GM21717 (cell line): ENCODE measurements around the gene MXD4.
"Not testable (repeated sequence)": the region's sequence is repeated elsewhere in the genome, so short reads cannot be mapped to it uniquely, and the experiment has no call there.

Experiments
- ATAC-seq: cut with Tn5 transposase; IDR thresholded peaks from one replicate; pipeline ENCODE4 v1.9.1; 2021; ENCODE audit warnings: mild to moderate bottlenecking, moderate library complexity; ENCODE audit not compliant: unreplicated experiment

The MXD4 gene

DNA sequence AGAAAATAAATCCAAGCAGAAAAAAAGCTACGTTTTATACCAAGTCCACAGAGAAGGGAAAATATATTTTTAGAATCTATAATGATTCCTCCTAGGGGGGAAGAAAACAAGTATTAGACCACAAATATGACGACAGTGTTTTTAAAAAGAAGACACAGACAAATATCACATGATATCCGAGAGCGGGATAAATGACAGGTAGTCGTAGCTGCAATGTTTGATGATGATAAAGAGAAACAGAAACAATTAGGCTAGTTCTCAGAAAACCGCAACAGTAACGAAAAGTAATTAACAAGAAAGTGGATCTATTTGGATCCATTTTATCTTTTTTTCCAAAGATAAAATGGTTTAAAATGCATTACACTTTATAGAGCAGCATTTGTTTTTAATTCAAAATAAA is 20.9 kb downstream of the MXD4 start:
- no peak for ATAC-seq

DNA sequence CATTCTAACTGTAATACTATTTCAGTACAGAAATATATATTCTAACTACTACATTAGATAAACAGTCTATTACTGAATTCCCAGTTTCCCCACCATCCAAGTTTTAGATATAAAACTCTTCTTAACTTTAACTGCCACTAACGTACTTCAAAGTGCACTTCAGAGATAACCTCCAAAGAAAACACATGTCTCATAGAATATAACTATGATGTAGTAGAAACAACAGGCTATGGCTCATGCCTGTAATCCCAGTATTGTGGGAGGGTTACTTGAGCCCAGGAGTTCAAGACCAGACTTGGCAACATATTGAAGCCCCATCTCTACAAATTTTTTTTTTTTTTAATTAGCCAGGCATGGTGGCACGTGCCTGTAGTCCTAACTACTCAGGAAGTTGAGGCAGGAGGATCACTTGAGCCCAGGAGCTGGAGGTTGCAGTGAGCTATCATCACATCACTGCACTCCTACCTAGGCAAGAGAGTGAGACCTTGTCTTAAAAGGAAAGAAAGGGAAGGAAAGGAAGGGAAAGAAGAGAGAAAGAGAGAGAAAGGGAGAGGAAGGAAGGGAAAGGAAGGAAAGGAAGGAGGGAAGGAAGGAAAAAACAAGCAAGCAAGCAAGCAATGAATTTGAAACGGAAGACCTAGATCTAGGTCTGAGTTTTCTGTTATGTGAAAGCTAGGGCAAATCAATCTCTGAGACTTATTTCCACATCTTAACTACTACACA is 24.8 kb downstream of the MXD4 start:
- no peak for ATAC-seq

DNA sequence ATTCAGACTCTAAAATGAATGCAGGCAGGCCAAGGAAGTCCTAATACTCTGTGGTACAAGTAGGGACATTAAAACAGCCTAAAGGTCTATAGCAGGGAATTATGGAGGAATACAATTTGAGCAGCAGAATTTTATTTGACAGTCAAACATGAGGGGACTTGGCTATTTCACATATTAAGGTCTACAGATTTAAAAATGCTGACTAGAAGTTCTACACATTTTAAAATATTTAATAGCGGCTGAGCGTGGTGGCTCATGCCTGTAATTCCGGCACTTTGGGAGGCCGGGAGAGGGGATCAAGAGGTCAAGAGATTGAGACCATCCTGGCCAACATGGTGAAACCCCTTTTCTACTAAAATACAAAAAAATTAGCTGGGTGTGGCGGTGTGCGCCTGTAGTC is 30.8 kb downstream of the MXD4 start:
- ATAC-seq, result no peak

DNA sequence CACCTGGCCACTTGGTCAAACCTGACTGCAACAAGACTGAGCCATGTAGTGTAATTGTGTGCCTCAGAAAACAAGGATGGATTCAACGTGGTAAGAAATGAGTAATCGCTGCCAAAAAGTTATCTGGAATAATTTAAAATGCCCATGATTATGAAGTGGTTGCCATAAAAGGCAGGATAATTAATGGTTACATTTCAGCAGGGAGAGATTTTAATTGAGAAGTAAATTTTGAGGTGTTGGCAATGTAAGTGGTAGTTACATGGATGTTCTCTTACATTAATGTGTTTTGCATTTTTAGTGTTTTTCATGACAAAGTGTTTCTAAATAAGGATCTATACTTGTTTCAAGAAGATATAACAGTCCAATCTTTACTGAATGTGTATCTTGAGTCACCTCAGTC is 35.6 kb downstream of the MXD4 start:
- no peak for ATAC-seq

DNA sequence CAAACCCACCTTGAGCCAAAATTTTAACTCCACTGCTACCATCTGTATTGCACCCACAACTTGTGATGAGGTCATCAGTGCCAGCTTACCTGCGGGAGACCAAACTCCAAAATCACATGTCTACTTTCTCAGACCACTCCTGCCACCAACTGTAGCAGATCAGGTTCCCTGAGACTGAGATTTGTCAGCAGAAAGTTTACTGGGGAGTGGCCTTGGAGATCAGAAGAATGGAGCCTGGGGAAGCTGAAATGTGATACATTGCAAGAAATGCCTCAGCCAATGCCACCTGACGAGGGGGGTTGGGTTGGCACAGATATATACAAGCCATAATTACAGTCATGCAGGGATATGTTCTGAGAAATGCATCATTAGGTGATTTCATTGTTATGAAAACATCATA is 39.1 kb downstream of the MXD4 start:
- ATAC-seq, result no peak

DNA sequence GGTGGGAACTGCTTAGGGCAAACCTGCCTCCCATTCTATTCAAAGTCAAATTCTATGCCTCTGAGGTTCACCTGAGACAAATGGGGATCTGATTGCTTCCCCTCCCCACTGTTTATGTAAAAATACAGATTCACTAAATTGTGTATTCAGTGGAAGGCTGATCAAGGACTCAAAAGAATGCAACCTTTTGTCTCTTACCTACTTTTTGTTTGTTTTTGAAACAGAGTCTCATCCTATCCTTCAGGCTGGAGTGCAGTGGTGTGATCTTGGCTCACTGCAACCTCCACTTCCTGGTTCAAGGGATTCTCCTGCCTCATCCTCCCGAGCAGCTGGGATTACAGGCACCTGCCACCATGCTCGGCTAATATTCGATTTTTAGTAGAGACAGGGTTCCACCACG is 40.5 kb downstream of the MXD4 start:
- not testable (repeated sequence) for ATAC-seq

DNA sequence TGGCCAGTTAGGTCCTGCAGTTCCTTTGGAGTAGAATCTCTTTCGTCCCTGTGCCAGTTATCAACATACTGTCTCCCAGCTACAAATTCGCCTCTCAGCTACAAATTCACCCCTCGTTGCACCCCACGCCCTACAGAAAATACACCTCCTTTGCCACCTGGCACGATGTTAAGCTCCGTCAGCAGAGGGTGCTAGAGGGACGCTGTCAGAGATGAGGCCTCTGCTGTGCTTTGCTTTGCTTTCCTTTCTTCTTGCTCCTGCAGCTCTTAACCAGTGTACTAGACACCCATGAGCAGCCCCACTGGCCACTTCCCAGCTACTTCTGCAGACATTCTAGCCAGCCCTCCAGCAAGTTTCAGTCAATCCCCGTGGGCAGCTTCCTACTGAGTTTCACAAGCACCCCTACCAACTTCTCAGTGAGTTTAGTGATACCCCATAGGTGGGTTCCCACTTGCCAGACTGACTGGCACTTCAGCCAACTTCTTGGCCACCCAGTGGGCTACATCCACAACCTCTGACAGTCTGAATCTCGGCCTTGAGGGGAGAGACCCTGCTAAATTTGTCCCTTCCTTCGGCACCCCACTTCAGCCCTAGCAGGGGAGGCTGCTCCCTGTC is 41.8 kb downstream of the MXD4 start:
- peak; percentile 61 for ATAC-seq

DNA sequence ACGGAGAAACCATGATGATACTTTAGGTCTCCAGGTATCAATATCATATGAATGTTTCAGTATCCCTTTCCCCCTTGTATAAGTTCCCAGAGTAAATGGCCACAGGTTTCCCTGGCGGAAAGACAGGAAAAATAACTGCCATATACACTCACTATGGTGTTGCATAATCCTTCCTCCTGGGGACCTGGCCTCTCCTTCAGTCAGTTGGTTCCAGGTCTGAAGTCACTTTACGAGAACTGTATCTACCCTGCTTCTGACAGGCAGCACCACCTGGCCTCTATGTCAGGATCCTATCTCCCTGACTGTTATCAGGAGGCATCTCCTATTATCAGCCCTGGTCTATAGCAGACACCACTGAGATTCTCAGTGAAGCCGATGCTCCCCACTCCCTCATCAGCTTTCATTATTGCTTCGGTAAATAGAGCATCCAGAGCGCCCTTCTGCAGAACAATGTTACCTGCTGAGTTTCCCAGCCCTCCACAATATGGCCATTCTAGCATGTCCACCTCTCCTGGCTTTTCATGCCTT is 42.6 kb downstream of the MXD4 start:
- ATAC-seq, result no peak

DNA sequence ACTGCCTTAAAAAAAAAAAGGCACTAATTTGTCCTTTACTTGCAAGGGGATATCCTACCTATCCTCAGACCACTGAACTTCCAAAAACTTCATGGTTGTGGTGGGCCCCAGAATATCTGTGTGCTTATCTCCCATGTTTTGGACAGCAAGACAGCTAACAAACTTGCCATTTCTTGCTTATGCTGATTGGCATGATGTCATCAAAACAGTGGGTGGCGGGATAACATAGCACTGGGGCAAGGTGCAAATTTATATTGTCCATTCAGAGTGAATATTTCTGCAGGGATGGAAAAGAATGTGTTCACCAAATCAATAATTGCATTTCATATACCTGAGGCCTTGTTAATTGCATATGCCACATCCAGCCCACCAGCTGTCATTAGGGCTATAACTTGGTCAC is 43.5 kb downstream of the MXD4 start:
- no peak for ATAC-seq

DNA sequence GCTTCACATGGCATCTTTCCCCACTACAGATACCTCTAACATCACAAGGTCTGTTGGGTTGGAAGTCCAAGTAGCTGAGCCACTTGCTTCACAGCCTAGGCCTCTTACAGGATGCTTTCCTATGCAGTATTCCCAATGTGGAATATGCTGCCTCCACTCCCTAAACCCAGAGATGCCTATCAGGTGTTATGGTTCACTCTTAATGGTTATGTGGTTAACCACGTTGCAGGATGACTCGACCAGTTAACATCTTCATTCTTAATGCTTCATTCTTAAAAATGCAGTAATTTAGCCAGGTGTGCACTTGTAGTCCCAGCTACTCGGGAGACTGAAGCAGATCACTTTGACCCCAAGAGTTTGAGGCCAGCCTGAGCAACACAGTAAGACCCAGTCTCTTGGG is 44.2 kb downstream of the MXD4 start:
- no peak for ATAC-seq

DNA sequence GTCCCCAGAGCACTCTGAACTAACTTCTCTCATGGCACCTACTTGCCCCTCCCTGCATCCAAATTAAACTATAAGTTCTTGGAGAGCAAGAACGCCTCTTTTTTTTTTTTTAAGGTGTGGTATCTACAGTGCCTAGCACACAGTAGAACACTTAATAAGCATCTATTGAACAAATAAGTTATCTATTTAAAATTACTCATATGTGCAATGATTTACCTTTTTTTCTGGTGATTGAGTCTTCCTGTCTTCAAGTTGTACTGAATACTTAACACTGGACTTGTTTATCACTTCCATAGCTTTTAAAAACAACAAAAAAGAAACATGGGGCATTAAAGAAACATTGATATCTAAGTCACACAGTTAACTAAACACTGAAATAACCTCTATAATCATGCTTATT is 49.1 kb downstream of the MXD4 start:
- ATAC-seq, result no peak

DNA sequence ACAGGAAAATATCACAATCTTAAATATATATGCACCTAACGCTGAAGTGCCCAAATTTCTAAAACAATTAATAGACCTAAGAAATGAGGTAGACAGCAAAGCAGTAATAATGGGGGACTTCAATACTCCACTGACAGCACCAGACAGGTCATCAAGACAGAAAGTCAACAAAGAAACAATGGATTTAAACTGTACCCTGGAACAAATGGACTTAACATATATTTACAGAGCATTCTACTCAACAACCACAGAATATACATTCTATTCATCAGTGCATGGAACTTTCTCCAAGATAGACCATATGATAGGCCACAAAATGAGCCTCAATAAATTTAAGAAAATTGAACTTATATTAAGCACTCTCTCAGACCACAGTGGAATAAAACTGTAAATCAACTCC is 59.1 kb downstream of the MXD4 start:
- not testable (repeated sequence) for ATAC-seq
